Measurements from ENCODE around the gene FGFBP1. TPM values are rescaled to one million over a fixed set of nuclear protein-coding genes. Genes with fewer than 3 reads are reported as not detected.

Gene FGFBP1
- total and polyA plus RNA-seq, 2 of the 4 experiments (the other 2 are of a cell fraction): under 0.01 TPM; not detected in 1

DNA sequence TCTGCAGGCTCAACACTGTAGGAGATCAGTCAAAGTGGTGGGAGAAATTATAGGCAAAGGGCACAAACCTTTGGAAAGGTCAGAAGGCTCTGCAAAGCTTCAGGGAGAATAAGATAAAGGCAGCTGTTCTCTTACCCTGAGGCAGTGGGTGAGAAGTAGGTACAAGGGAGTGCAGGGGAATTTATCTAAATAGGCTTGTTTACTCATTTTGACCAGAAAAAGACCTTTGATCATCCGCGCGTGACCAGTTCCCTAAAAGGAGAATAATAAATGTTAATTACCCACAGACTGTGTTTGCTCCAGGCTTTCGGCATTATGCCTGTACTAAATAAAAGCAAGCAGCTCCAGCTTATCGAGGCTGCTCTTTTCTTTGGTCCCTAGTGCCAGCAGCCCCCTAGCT is 15.1 kb upstream of the FGFBP1 start:
- no peak for DNase-seq
- Histone ChIP-seq H3K27ac (ENCODE audit: insufficient read depth, low read length) (no peak overlapping the region), H3K4me1 (ENCODE audit: control insufficient read depth, insufficient read depth, low read length) (no peaks in the 10 kb centered on the region), H4K91ac (ENCODE audit: insufficient read depth, low read depth, low read length) (no peak overlapping the region), H2BK120ac (ENCODE audit: low read depth, low read length) (no peak overlapping the region), H4K20me1 (ENCODE audit: insufficient read depth, low read length) (no peaks in the 10 kb centered on the region), H3K18ac (ENCODE audit: low read depth, low read length) (no peak overlapping the region), H2BK20ac (ENCODE audit: low read depth, low read length) (no peak overlapping the region), H3K56ac (ENCODE audit: extremely low read depth, insufficient read depth, low read length) (no peak overlapping the region), H3K79me1 (ENCODE audit: low read depth in 1 of 2, low read length in 2 of 2) (no peaks in the 10 kb centered on the region), H2AFZ (replicated peaks; ENCODE audit: low read length, poor library complexity) (no peak overlapping the region), H4K8ac (ENCODE audit: low read depth in 2 of 2, low read length in 2 of 2) (no peak overlapping the region), H3K4ac (ENCODE audit: low read depth, low read length) (no peak overlapping the region), H3K4me3 (ENCODE audit: insufficient read depth, low read depth, low read length) (no peak overlapping the region), H2AK9ac (replicated peaks; ENCODE audit: low read depth, low read length, poor library complexity) (no peak overlapping the region), H4K5ac (ENCODE audit: low read depth, low read length) (no peak overlapping the region), H3K14ac (replicated peaks; ENCODE audit: low read depth, low read length) (no peak overlapping the region), H3K4me2 (ENCODE audit: low read depth, low read length) (no peak overlapping the region), H3K9me3 (ENCODE audit: control insufficient read depth, insufficient read depth, low read length) (no peaks in the 10 kb centered on the region), H3K23ac (ENCODE audit: low read depth, low read length) (no peak overlapping the region), H2BK5ac (ENCODE audit: low read depth, low read length, poor library complexity, severe bottlenecking) (no peak overlapping the region), H3K9me1 (ENCODE audit: insufficient read depth, low read length) (no peaks in the 10 kb centered on the region), H3K36me3 (ENCODE audit: control insufficient read depth, insufficient read depth, low read length) (no peaks in the 10 kb centered on the region), H3K27me3 (ENCODE audit: control insufficient read depth, insufficient read depth, low read length) (peaks cover 3% of the 10 kb centered on the region; the same call in 1 of the 2 replicates), H3K9ac (ENCODE audit: low read depth, low read length) (no peak overlapping the region), H2AK5ac (ENCODE audit: low read depth, low read length) (no peak overlapping the region), H2BK15ac (ENCODE audit: low read depth, low read length) (no peak overlapping the region)
- dilution Hi-C loops (cut with HindIII; ENCODE audit: low sequenced_read_pairs, unreplicated experiment): no loop called here
- intact Hi-C loops (cut with micrococcal nuclease): no loop called here
- POLR2A ChIA-PET (ENCODE audit: unreplicated experiment): no interaction called here
- no CpG with 5 or more reads among the region's 5 CpGs for WGBS, 2 experiments (ENCODE audit: extremely low coverage in 2 of 2, insufficient read length in 1 of 2)
- ATAC-seq (ENCODE audit: low read depth): no peak
- no peak for TF ChIP-seq FOS (IDR thresholded peaks at IDR 0.05; ENCODE audit: low read depth, low read length)
- TF ChIP-seq POLR2A (IDR thresholded peaks at IDR 0.05; ENCODE audit: low read depth, low read length): no peak
- no peak for TF ChIP-seq MAZ (IDR thresholded peaks at IDR 0.05; ENCODE audit: borderline replicate concordance, low read depth, low read length)
- TF ChIP-seq, protein P1, sequence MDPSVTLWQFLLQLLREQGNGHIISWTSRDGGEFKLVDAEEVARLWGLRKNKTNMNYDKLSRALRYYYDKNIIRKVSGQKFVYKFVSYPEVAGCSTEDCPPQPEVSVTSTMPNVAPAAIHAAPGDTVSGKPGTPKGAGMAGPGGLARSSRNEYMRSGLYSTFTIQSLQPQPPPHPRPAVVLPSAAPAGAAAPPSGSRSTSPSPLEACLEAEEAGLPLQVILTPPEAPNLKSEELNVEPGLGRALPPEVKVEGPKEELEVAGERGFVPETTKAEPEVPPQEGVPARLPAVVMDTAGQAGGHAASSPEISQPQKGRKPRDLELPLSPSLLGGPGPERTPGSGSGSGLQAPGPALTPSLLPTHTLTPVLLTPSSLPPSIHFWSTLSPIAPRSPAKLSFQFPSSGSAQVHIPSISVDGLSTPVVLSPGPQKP (IDR thresholded peaks at IDR 0.05; ENCODE audit: borderline replicate concordance, low read depth, low read length): no peak
- TF ChIP-seq CHD1 (IDR thresholded peaks at IDR 0.05; ENCODE audit: low read depth, low read length): no peak
- TF ChIP-seq MAFK (IDR thresholded peaks at IDR 0.05; ENCODE audit: low read depth, low read length): no peak
- TF ChIP-seq NFE2L2 (IDR thresholded peaks at IDR 0.05; ENCODE audit: low read depth, low read length): no peak
- TF ChIP-seq MXI1 (IDR thresholded peaks at IDR 0.05; ENCODE audit: borderline replicate concordance, low read depth, low read length): no peak
- no peak for TF ChIP-seq SMC3 (IDR thresholded peaks at IDR 0.05; ENCODE audit: low read depth, low read length)
- no peak for TF ChIP-seq RFX5 (IDR thresholded peaks at IDR 0.05; ENCODE audit: low read depth, low read length)
- TF ChIP-seq, protein P2, sequence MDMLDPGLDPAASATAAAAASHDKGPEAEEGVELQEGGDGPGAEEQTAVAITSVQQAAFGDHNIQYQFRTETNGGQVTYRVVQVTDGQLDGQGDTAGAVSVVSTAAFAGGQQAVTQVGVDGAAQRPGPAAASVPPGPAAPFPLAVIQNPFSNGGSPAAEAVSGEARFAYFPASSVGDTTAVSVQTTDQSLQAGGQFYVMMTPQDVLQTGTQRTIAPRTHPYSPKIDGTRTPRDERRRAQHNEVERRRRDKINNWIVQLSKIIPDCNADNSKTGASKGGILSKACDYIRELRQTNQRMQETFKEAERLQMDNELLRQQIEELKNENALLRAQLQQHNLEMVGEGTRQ (IDR thresholded peaks at IDR 0.05; ENCODE audit: low read depth, low read length): no peak
- TF ChIP-seq RCOR1 (IDR thresholded peaks at IDR 0.05; ENCODE audit: insufficient replicate concordance, low read length): no peak
- no peak for TF ChIP-seq RAD21 (IDR thresholded peaks at IDR 0.05; ENCODE audit: low read length)
- in situ Hi-C loops (cut with MboI; ENCODE audit: low sequenced_read_pairs): no loop called here
- BruUV-seq (replicated peaks): no TSS peak
- CTCF ChIA-PET: interaction anchor here (1.1 to 2.1 kb wide), 3 partner anchors 71 to 148 kb away, joined by 5 to 7 read pairs (median 7); no protein-coding TSS in a partner anchor

Data from IMR-90 (cell line).